ENCODE measurements around the gene ETFB. TPM values are rescaled to one million over a fixed set of nuclear protein-coding genes. Genes with fewer than 3 reads are reported as not detected.
A peak's percentile ranks its signal among the peaks of the same experiment; 100 is the strongest.

Gene ETFB
- total and polyA plus RNA-seq, 9 of the 15 experiments (the other 6 are each of a cell fraction or from before 2014, with no cell fraction given), result 18.1 to 143 (median 96.1) TPM

- no peaks in the 10 kb centered on the region for H3K9me1 ChIP-seq (ENCODE audit: control insufficient read depth, insufficient read depth, low read length)
- CTCF ChIA-PET (ENCODE audit: low intra/inter-chr PET ratio), result no interaction called here
- BruUV-seq (replicated peaks), result no TSS peak
- 75% methylated on average over 12 of the region's 18 CpGs for WGBS (ENCODE audit: insufficient coverage, low coverage, missing lambda C conversion rate)
- intact Hi-C loops (cut with micrococcal nuclease), result no loop called here
- H3K4me3 ChIP-seq, result no peak overlapping the region
- no peaks in the 10 kb centered on the region for H3K9me3 ChIP-seq (replicated peaks; ENCODE audit: control insufficient read depth, insufficient read depth, low read depth, low read length)
- H2AFZ ChIP-seq (ENCODE audit: low read depth, low read length), result no peak overlapping the region
- H3K9ac ChIP-seq (ENCODE audit: insufficient read depth in 1 of 2, low read depth in 2 of 2, low read length in 2 of 2), result peak overlapping the region in 1 of 2 experiments; percentile 82; a peak in 2 of 4 replicates
- H3K79me2 ChIP-seq (ENCODE audit: control insufficient read depth, insufficient read depth, low read length), result peaks cover 15% of the 10 kb centered on the region
- peaks cover 19 to 34% of the 10 kb centered on the region in 2 experiments for H3K4me1 ChIP-seq (replicated peaks in 1 of 2; ENCODE audit: control insufficient read depth in 2 of 2, insufficient read depth in 2 of 2, low read length in 2 of 2)
- no peak overlapping the region for H3K27ac ChIP-seq (ENCODE audit: extremely low read depth, low read depth, low read length)
- TF ChIP-seq POLR2G (IDR thresholded peaks at IDR 0.05; ENCODE audit: low read depth, low read length) (0 out of 2 replicates have a peak, but pooled peaks have one; percentile 14), ATF2 (CRISPR knock-in tag; IDR thresholded peaks at IDR 0.05) (no peak), ZZZ3 (IDR thresholded peaks at IDR 0.05) (no peak)
- ATAC-seq (no peak), FAIRE-seq (no peak), DNase-seq (ENCODE audit: extremely low read depth in 1 of 4, low spot score in 3 of 4) (no peak)
- POLR2A ChIA-PET, result interaction anchor here (1.1 kb wide), 1 partner anchor 20 kb away, joined by 4 read pairs; no protein-coding TSS in a partner anchor
- no peak overlapping the region for H3K4me2 ChIP-seq (ENCODE audit: insufficient read depth, low read length)
- no peaks in the 10 kb centered on the region for H3K27me3 ChIP-seq (ENCODE audit: control insufficient read depth in 2 of 2, insufficient read depth in 2 of 2, low read length in 2 of 2)
- in situ Hi-C loops (cut with MboI), result no loop called here
- no peaks in the 10 kb centered on the region for H4K20me1 ChIP-seq (replicated peaks; ENCODE audit: control insufficient read depth, insufficient read depth, low read length)
- no peaks in the 10 kb centered on the region for H3K36me3 ChIP-seq (ENCODE audit: control insufficient read depth, insufficient read depth, low read length)
Measured at GRCh38 chr19:51372021-51372648, 5.9 kb upstream of the ETFB start.

All from K562 (cell line).